Right cardiac atrium (tissue), 5 donors: ENCODE data around the gene VTCN1. TPM values are rescaled to one million over a fixed set of nuclear protein-coding genes. Genes with fewer than 3 reads are reported as not detected.
A peak's percentile ranks its signal among the peaks of the same experiment; 100 is the strongest.

Experiments
- ATAC-seq, 2 donors: fragments of 200-7000 bp; cut with Tn5 transposase; one replicate each; pipeline versions ENCODE4 v1.8.0 to v1.9.1; 2020; ENCODE audit warnings: moderate library complexity in 2 of 2, mild to moderate bottlenecking in 1 of 2
- DNase-seq, 3 donors: peaks; one replicate each; pipeline ENCODE4 v3.0.0-alpha.2; 2020
- H3K27ac ChIP-seq: one replicate; pipeline ENCODE4 v1.5.1; 2013; ENCODE audit warnings: mild to moderate bottlenecking, low read length, control low read depth, moderate library complexity
- H3K27me3 ChIP-seq: one replicate; pipeline ENCODE4 v1.6.1; 2013; ENCODE audit not compliant: control insufficient read depth, insufficient read depth
- H3K4me1 ChIP-seq: one replicate; pipeline ENCODE4 v1.6.1; 2013; ENCODE audit warnings: low read length; ENCODE audit not compliant: control insufficient read depth, insufficient read depth
- H3K4me3 ChIP-seq: one replicate; pipeline ENCODE4 v1.5.1; 2013; ENCODE audit warnings: low read length, control low read depth
- H3K9me3 ChIP-seq: one replicate; pipeline ENCODE4 v1.6.1; 2013; ENCODE audit warnings: low read length; ENCODE audit not compliant: control insufficient read depth
- WGBS: extraction: QIAGEN DNeasy Blood & Tissue Kit; methylation state at CpG from one replicate; pipeline ENCODE4 v1.1.7; 2013; 5-methylcytosine and 5-hydroxymethylcytosine counted together
- intact Hi-C, 4 donors: fragments of 100-400 bp; cut with DNase I; formaldehyde crosslinking; loops; one replicate each; pipeline versions ENCODE4 v1.11.0 to v1.14.0; 2022 to 2023
- microRNA-seq, 2 donors: library from miRNA; unstranded; fragments of <30 nt; microRNA quantifications; one replicate each; pipeline ENCODE4 v1.2.0, GENCODE V29; 2020 to 2021
- polyA plus RNA-seq: library from polyadenylated mRNA; stranded (reverse); fragments of 200-250 nt; gene quantifications from one replicate; pipeline ENCODE4 v1.2.3, GENCODE V29; 2013
- total RNA-seq, 4 donors: library from RNA; stranded (reverse); fragmentation: NEBNext Ultra II Directional; extraction: Animal tissue kit (Norgen Biotek cat#: 25700); gene quantifications; one replicate each; pipeline ENCODE4 v1.2.1, GENCODE V29; 2021
- donor health status: healthy with polysubstance abuse.
- donor health status: DM: no; HTN: yes; CAD: no.
- donor health status: DM: no; HTN: no; CAD: no.
- donor health status: DM: no; HTN: yes; CAD: no; lungs with severe emphysema.
- donor health status: DM: yes; HTN: yes; CAD: no.

VTCN1 gene
- total and polyA plus RNA-seq, 5 donors = 0.05 to 0.25 (median 0.11) TPM; not detected in 2

DNA sequence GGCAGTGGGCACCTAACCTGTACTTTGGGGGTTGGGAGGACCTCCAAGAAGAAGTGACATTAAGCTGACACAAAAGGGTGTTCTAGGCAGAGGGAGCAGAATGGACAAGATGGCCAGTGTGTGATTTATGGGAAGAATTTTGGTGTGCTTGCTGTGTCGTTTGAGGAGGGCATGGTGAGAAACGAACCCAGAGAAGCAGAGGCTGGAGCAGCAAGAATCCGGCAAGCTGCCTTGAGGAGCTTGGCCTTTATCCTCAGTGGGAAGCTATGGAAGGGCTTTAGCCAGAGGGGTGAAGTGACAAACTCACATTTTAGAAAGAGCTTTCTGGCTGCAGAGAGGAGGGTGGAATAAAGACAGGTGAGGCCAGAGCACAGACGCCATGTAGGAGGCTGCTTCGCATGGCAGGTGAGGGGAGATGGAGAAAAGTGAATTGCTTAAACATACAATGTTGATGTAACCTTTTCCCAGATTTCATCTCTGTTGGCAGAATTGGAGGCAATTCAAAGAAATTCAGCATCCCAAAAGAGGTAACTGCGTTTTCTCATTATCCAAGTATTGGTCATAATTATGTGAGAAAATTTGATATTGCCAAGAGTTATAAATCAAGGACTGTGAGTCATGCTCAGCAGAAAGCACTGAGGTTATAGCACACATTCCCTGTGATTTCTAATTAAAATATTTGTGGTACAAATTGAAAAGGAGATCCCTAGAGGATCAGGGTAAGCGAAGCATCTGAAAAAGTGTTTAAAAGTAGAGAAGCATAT, 115.7 kb downstream of the VTCN1 start:
- H3K27ac ChIP-seq = no peak overlapping the region
- no peak for DNase-seq
- no peak overlapping the region for H3K4me3 ChIP-seq
- intact Hi-C loops = no loop called here
- no peaks in the 10 kb centered on the region for H3K27me3 ChIP-seq
- no peak for ATAC-seq
- 95% methylated on average over 7 of the region's 7 CpGs for WGBS
- no peaks in the 10 kb centered on the region for H3K4me1 ChIP-seq
- H3K9me3 ChIP-seq = no peaks in the 10 kb centered on the region

DNA sequence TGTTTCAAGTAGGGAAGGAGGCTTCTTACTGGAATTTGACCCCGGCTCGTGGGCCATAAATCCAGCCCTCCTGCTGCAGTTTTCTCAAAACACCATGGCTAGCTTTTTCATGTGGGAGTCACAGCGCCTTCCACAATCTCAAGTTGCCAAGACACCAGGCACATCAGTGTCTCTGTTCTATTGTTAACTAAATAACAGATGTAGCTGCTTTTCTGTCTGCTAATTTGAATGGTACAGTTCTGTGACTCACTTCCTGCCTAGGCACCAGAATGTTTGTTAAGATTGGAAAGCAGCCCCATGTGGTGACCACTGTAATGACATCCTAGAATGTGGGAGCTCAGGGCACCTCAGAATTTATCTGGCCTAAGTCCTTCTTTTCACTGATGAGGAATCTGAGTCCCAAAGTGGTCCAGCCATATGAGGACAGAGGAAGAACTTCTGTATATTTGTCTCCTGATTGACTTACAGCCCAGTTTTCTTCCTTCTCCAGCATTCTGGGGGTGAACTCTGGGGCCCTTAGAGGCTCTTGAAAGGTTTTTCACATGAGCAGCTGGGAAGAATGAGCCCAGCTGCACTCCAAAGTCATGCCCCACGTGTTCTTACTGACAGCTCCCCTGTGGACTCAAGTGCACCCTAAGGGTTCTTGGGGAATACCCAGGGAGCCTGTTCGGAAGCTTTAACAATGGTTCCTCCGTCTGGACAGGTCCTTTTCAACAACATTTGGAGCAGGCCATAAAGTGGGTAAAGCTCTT, 116.7 kb downstream of the VTCN1 start:
- ATAC-seq = peak in 1 of 2 donors; percentile 61
- intact Hi-C loops = no loop called here
- H3K9me3 ChIP-seq = no peaks in the 10 kb centered on the region
- H3K27ac ChIP-seq = no peak overlapping the region
- WGBS = 91% methylated on average over 6 of the region's 6 CpGs
- DNase-seq = no peak
- no peak overlapping the region for H3K4me3 ChIP-seq
- H3K4me1 ChIP-seq = no peaks in the 10 kb centered on the region
- no peaks in the 10 kb centered on the region for H3K27me3 ChIP-seq

Small RNA genes lying within 50 kb of the gene (microRNA-seq; reads per million reads assigned to microRNA genes)
- 2.7 to 3.8 reads per million in 2 donors for gene MIR942

Other genes with a start within 250 kb of the VTCN1 start
- 1 to 10 TPM in 3 of 4 donors, under 1 TPM in 1; 0.80 to 3.1 (median 1.4) TPM for gene CD101, start 209.2 kb downstream of the VTCN1 start, total RNA-seq
- 0.48 TPM for gene CD101, start 209.2 kb downstream of the VTCN1 start, polyA plus RNA-seq
- gene TTF2, start 150.6 kb downstream of the VTCN1 start, total RNA-seq = 10 to 100 TPM in 1 of 4 donors, 1 to 10 TPM in 3; 8.7 to 10.6 (median 9.2) TPM
- 2.1 TPM for gene TTF2, start 150.6 kb downstream of the VTCN1 start, polyA plus RNA-seq
- gene TRIM45, start 89.2 kb downstream of the VTCN1 start, total RNA-seq = 10 to 100 TPM in 3 of 4 donors, 1 to 10 TPM in 1; 8.9 to 21.9 (median 18.6) TPM
- 11.5 TPM for gene TRIM45, start 89.2 kb downstream of the VTCN1 start, polyA plus RNA-seq
- gene MAN1A2, start 156.5 kb upstream of the VTCN1 start, total RNA-seq = 10 to 100 TPM; 38.1 to 49.0 (median 45.5) TPM
- gene MAN1A2, start 156.5 kb upstream of the VTCN1 start, polyA plus RNA-seq = 8.8 TPM